HG02642 (cell line): ENCODE data around the gene FOXD3.

Experiments used
- ATAC-seq: cut with Tn5 transposase; IDR thresholded peaks from one replicate; pipeline ENCODE4 v1.9.1; 2021; ENCODE audit warnings: mild to moderate bottlenecking; ENCODE audit not compliant: unreplicated experiment, poor library complexity

FOXD3 gene

DNA sequence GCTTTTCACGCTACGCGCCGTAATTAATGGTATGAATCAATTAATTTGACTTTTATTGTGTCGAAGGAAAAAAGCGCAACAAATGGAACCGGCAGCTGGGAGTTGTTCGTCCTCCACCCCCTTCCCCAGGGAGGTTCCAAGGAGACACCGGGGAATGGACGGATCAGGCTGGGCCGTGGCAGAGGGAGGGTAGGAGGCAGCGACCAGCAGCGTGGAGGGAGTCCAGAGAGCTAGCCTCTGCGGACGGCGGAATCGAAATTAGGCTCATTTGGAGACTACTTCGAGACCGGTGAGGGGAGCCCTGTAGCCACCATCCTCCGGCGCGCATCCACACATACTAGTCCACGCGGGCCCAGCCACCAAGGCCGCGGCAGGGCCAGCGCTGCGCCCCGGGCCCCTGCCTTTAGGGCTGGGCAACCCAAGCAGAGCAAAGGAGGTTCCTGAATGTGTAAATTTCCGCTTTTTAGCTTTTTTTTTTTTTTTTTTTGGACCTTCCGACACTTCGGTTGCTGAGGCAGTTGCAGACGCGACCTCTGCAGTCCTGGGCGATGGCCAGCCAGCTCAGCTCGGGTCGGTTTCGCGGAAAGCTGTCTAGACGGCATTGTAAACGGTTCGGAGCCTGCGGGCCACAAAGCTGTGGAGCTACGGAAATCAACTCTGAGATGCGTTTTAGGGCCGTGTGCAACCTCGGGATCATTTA, 2.2 kb upstream of the FOXD3 start:
- ATAC-seq = no peak

DNA sequence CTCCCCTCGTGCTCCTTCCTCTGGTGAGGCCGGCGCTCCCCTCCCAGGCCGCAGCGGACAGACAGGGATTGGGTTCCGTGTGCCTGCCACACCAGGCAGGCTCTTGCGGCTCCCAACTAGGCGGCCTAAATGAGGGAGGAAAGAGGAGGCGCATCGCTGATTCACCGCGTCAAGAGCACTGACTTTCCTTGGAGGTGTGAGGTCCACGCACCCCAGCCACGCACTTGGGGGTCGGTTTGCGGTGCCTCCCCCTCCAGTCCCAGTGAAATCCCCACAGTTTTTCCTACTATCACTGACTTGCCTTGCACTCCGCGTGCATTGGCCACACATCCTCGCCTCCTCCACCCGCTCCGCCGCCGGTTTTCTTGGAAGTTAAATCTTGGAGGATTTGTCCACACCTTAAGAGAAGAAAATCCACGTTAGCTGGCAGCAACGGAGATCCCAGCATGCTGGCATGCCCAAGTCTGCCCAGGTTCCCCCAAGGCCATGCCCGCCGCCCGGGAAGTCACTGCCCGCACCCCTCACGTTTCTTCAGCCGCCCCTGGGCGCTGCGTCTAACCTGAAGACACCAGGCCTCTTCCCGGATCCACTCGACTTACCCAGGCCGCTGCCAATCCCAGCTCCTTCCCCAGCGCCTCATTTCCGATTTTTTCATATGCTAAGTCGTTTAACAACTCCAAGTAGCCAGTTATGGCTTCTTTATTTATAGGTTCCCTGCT, 1.1 kb upstream of the FOXD3 start:
- no peak for ATAC-seq

DNA sequence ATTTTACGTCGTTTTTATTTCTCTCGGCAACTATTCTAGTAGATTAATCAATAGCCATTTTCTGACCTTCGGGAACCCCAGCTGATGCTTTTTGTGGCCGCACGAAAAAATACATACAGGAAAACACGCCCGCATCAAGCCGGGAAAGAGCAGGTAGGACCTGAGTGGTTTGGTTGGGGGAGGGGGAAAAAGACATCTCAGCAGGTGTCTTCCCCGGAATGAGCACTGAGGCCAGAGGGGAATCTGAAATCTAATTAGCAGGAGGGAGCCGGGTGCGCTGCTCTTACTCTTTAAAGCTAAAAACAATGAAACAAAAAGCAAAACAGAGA, 618 bp upstream of the FOXD3 start:
- no peak for ATAC-seq

DNA sequence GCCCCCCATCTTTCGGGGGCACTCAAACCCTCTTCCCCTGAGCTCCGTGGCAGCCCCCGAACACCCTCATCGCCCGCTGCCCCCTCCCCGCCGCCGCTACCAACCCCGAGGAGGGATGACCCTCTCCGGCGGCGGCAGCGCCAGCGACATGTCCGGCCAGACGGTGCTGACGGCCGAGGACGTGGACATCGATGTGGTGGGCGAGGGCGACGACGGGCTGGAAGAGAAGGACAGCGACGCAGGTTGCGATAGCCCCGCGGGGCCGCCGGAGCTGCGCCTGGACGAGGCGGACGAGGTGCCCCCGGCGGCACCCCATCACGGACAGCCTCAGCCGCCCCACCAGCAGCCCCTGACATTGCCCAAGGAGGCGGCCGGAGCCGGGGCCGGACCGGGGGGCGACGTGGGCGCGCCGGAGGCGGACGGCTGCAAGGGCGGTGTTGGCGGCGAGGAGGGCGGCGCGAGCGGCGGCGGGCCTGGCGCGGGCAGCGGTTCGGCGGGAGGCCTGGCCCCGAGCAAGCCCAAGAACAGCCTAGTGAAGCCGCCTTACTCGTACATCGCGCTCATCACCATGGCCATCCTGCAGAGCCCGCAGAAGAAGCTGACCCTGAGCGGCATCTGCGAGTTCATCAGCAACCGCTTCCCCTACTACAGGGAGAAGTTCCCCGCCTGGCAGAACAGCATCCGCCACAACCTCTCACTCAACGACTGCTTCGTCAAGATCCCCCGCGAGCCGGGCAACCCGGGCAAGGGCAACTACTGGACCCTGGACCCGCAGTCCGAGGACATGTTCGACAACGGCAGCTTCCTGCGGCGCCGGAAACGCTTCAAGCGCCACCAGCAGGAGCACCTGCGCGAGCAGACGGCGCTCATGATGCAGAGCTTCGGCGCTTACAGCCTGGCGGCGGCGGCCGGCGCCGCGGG, 837 bp downstream of the FOXD3 start:
- no peak for ATAC-seq

DNA sequence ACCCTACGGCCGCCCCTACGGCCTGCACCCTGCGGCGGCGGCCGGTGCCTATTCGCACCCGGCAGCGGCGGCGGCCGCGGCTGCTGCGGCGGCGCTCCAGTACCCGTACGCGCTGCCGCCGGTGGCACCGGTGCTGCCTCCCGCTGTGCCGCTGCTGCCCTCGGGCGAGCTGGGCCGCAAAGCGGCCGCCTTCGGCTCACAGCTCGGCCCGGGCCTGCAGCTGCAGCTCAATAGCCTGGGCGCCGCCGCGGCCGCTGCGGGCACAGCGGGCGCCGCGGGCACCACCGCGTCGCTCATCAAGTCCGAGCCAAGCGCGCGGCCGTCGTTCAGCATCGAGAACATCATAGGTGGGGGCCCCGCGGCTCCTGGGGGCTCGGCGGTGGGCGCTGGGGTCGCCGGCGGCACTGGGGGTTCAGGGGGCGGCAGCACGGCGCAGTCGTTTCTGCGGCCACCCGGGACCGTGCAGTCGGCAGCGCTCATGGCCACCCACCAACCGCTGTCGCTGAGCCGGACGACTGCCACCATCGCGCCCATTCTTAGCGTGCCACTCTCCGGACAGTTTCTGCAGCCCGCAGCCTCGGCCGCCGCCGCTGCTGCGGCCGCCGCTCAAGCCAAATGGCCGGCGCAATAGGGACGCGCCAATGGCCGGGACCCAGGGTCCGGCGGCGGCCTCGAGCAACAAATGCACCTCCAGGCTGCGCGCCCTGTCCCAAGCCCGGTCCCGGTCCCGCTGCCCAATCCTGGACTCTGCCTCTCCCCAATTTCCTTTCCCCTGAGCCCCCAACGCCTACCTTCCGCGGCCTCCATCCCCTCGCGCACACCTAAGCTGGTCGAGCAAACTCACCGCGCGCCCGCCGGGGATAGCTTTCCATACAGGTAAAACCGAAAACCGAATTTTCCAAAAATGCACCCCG, 1.8 kb downstream of the FOXD3 start:
- no peak for ATAC-seq

DNA sequence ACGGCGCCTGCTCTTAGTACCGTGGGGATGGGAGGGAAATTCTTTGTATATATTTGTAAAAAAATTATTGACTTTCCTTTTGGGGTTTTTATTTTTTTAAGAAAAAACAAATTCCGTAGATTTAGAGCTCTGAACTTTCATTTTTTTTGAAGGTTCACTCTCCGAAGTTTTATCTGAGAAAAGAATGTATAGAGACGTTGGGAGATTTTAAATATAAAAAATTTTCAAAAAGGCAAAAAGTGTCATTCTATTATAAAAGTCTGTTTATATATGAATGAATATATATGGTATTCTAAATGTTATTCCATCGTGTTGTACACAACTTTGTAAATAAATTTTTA, 2.4 kb downstream of the FOXD3 start:
- no peak for ATAC-seq

DNA sequence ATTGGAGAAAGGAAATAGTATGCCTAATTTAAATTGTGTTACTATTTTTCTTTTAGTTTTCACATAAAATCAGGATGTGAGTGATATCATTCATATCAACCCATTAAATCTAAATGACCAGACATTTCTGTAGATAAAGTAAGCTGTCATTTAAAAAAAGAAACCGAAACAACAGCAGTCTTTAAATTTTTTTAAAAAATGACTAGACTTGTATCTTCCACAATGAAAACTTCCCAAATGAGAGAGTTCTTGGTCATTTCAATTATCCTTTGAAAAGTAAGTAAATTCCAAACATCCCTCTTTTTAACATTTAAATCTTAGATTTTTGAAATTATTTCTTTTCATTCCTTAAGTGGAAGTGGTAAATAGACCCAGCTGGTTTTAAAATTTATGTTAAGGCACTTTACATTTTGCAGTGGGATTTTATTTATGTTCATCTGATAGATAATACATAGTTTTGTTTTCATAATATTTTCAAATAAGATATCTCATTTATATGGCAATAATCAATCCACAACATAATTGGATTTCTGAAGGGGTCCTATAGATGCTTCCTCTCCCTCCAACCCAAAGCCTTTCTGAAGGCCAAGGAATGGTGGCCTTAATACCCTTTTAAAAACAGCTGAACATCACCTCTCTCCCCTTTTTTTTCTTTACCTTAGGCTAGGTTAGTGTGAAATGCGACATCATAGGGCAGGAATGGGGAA, 3.1 kb downstream of the FOXD3 start:
- ATAC-seq = no peak

DNA sequence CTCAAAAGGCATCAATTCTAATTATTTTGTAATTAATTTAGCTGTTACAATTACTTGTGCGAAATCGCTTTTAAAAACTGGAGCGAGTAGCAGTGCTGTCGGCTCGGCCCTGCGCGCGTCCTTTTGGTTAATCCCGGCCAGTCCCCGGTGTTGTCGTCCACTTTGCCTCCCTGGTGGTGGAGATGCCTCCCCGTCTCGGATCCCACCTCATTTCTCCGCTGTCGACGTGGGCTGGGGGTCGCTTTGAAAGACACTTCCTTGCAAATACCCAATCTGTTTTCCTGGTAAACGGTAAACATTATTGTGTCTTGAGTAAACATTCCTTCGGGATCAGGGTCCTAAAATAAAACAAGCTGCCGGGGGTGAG, 3.7 kb downstream of the FOXD3 start:
- no peak for ATAC-seq

DNA sequence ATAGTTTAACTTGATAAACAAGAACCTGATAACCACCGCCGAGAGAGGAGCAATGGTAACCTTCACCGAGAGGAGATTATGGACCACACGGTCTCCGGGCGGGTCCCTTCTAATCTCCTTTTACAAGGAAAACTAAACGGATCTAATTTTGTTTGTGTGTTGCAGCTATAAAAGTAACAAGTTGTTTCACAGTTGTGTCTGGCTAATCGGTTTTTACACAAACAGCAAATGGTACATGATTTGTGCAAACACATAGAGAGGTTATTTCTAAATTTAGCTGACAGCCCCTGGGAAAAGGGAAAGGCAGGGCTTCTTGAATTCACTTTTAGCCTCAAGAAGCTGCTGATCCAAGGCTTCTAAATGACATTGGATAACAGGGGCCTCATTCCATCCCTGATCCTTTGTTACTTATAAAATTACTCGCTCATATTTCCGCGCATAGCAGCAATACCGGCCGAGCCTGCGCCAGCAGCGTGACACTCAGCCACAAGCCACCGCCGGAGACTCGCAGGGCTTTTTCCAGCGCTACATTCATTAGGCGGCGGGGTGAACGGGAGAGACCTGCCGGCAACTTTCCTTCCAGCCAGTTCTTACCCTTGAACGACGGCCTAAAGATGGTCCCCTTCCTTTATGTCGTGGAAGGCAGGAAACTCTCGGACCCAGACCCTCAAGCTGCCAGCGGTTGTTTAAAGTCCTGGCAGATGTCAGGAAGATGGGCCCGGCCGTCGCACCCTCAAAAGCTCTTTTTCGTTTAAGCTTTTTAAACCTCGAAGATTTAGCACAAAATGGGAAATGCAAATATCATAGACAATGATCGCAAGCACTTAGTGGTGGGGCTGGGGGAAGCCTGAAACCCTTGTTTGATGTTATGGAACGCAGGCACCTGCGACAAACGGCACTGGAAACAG, 4.4 kb downstream of the FOXD3 start:
- no peak for ATAC-seq

DNA sequence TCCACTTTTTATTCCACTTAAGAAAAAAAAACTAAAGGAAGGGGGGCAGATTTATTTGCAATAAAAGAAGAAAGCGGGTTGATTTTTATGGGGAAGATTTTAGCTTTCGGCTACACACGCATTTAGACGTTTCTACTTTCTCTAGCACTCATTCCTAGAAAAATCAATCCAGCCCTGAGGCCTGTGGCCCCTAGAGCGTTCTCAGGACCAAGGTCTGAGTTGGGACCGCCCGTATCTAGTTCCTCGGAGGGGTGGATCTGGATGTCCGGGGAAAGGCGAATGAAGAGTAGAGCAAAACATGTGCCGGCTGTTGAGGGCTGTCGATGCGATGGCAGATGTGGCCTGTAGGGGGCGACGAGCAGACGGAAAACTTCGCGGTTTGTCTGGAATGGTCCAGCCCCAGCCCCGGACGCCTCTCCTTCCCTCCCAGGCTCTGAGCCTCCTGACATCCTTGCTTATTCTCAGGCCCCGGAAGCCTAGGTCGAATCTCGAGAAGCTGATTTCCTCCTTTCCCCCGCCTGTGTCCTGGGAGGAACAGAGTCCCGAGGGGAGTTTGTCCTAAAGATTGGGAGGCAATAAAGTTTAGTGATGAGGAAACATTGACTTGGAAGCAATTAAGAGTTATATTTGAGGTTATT, 5.2 kb downstream of the FOXD3 start:
- peak; percentile 57 for ATAC-seq

DNA sequence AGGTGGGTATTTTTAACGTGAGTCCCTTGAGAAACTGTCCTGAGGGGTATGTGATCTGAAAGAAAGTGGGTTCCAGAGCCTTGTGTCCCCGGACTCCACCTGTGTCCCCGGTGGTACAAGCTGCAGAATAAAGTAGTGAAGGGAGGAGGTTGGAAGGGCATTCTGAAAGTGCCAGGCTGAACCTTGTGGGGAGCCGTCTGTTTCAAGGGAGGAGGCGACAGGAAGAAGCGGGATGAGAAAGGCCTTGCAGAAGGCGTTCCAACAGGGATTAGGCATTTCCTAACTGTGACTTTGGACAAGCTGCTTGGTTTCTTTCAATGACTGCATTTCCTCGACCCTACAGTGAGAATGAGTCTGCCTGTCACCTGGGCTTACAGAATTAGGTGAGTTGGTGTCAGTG, 5.8 kb downstream of the FOXD3 start:
- ATAC-seq = no peak

DNA sequence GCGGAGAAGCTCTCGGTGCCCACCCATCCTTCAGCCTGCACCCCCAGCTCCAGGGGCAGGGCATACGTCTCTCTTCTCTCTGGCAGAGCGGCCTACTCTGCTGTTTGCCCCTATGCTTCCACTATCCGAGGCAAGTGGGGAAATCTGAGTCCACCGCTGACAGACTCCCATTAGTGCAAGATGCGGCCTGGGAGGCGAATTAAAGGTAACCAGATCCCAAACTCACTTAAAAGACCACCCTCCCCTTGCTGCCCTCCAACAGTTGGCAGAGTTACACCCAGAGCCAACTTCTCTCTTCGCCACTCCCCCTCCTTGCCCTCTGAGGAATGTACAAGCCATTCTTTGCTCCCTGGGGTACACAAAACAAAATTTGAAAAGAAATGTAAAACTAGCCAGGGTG, 6.4 kb downstream of the FOXD3 start:
- no peak for ATAC-seq

DNA sequence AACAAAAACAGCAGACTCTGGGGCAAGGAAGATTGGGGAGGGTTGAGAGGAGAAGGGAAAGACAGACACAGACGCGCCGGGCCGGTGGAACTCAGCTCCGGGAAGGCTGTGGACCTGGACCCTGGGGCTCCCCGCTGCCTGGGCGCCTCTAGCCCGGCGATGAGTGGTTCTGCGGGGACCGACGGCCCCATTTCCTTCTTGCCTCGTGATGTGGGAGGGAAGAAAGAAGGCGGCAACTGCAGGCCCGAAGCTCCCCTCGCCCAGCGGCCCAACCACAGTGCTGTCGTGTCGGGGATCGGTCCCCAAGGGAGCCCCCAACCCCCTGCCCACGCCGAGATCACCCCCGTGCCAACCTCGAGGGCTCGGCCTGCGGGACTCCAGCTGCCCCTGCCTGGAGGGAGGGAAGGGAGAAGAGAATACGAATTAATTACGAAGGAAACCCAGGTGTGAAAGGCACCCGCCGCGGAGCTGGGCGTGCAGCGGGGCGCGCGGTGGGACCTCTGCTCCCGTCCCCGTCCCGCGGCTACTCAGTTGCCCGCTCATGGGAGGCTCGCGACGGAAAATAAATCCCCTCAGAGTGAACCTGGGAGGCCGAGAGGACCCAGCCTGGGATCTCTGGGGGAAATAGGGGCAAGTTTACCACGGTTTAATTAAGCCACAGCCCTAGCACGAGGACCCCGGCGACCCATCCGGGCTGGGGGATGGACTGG, 7.4 kb downstream of the FOXD3 start:
- no peak for ATAC-seq

DNA sequence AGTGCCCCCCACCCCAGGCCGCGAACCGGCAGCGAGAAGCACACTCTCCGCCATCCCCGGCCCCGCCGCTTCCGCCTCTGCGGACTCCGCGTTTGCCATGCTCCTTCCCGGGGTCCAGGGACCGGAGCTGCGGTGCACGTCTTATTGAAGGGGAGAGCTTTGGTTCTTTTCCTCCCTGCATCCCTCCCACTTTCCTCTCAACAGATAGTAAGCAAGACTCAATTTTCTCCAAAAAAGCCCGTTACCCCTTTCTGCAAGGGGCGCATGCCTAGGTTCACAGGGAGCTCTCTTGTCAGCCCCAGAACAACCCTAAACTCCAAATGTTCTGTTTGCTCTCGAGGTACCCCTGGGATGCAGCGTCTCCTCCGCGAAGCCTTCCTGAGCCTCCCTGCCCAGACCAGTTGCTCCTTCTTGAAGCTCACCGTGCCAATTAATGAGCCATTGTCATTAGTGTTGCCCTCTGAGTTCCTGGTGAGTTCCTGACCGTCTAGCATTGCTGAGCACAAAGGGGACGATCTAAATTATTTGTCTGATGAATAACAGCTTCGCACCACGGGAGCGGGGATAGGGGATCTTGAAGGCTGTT, 8.1 kb downstream of the FOXD3 start:
- ATAC-seq = no peak

DNA sequence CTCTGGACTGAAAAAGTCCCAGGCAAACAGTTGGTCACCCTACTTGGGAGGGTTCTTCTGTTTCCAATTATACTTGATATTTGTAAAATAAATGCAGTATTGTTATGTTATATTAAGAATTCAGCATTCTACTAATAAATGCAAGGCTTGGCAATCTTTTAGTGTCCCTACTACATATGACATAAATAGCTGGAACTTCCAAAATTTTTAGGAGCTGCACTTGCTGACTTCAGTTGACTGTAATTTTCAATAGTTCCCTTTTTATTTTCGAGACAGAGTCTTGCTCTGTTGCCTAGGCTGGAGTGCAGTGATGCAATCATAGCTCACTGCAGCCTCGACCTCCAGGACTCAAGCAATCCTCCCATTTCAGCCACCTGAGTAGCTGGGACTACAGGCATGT, 20.0 kb downstream of the FOXD3 start:
- ATAC-seq = no peak

DNA sequence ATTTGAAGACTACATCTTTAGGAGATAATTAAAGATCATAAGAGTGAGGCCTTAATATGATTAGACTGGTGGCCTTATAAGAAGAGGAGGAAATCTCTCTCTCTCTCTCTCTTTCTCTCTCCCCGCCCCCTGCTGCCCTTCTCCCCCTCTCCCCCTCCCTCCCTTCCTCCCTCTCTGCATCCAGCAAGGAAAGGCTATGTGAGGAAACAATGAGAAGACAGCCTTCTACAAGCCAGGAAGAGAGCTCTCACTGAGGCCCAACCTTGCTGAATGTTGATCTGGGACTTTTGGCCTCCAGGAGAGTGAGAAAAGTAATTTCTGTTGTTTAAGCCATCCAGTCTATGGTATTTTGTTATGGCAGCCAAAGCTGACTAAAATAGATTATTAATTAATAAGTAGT, 21.6 kb downstream of the FOXD3 start:
- no peak for ATAC-seq

DNA sequence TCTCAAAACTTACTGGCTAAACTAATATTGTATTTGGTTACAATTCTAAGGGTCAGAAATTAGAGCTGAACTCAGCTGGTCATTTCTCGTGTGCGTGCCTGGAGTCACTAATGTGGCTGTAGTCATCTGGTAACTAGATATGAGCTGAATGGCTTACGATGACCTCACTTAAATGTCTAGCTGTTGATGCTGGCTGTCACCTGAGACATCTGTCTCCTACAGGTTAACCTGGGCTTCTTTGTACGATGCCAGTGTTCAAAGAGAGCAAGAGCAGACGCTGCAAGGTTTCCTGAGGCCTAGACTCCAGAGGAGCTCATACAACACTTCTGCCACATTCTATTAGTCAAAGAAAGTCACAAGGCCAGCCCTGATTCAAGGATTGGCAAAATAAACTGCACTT, 28.0 kb downstream of the FOXD3 start:
- ATAC-seq = no peak
